A204.1 (cell line): ENCODE data around the gene COLQ.
"Not testable (repeated sequence)": the region's sequence is repeated elsewhere in the genome, so short reads cannot be mapped to it uniquely, and the experiment has no call there.

Source experiments
- FAIRE-seq: peaks from 2 replicates; lab custom pipeline; 2012; peaks lifted over from hg19 to GRCh38; lab: Jason Lieb, UNC

COLQ gene

GRCh38 chr3:15490158-15490557 is 31.3 kb downstream of the COLQ start:
- no peak for FAIRE-seq

DNA sequence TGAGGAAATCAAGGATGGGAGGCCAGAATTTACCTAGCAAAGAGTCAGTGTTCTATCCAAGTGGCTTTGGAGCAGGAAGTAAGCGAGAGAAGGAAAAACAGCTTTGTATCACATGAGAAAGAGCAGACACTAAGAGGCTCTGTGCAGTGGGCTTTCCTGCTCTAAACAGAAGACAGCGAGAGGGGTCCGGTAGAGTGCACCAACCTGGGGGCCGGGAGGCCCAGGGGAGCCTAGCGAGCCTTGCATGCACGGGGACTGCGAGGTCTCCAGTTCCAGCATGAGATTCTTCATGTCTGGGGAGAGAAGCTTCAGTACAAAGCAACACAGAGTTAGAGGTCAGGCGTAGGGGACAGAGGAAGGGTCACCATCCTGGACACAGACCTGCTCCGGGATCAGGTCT is 33.5 kb downstream of the COLQ start:
- FAIRE-seq, result no peak

DNA sequence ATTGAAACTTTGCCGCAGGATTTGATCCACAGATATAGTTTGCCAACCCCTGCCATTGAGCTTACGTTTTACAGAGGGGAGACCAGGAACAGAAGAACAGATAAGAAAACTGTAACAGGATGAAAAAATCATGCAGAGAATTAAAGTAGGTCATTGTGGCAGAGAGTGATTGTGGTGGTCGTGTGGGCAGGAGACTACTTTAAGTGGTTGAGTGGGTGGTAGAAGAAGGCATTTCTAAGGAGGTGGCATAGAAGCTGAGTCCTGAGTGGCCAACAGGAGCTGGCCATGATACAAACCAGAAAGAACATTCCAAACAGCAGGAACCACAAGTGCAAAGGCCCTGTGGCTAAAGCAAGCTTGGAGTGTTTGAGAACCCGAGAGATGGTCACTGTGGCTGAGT is 34.5 kb downstream of the COLQ start:
- no peak for FAIRE-seq

GRCh38 chr3:15486020-15486419 is 35.5 kb downstream of the COLQ start:
- no peak for FAIRE-seq

GRCh38 chr3:15484551-15484950 is 37.0 kb downstream of the COLQ start:
- FAIRE-seq, result not testable (repeated sequence)

DNA sequence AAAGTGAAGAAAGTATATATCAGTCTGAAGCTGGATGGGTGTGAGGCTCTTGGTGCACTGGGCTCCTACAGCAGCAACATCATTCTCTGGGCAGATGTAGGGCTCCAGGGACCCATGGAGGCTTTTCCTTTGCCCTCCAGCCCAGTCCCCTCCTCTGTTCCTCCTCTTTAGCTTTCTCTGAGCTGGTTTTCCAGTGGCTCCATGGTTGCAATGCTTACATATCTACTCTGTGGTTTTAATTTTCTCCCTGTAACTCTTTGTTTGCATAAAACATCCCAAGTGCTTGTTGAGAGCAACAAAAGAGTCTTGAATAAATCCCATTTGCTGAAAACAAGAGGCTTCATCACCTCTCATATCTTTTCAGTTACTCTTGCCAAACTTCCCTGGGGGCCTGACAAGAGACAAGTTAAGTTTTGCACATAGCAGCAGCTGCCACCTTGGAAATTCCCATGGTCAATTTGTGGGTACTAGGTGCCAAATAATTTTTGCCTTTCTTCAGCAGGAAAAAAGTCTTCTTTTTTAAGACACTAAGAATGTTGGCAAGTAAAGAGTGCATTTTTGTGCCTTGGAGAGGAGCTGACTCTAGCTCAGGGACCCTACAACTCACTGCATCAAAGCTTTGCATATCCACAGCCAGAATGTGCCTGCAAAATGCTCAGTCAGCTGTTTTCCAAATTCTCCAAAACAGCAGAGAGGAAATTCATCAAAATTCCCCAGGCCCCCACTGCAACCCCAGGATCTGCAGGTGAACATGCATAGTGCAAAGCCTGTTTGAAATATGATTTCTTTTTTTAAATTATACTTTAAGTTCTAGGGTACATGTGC is 41.9 kb downstream of the COLQ start:
- FAIRE-seq, result no peak

- FAIRE-seq, result no peak
Measured at GRCh38 chr3:15478640-15478979, 42.9 kb downstream of the COLQ start.

DNA sequence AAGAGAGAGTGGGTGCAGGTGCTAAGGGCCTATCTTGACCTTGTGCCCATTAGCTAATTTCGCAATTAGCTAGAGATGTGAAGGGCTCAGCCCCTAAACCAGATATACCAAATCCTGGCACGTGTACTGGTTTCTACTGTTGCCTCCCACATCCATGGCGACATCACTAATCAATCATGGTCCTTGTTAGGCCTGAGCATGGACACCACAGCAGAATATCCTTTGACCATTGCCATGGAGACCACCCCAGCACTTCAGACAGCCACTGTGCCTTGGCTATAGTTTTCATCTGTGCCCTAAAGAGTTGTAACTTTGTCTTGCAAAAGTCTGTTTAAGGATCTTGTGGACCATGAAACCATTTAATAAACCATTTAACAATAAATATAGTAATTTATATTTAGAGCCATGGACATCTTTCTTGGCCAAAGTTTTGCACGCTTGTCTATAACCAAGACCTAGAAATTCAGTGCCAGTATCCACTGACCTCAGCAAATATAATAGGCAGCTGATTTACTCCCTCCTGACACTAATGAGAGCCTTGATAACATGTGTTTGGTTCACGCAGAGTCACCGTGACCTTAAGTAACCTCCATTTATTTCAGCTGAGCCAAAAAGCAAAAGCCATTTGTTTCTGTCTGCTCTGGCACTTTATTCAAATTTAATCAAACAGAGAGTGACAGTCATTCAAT is 43.4 kb downstream of the COLQ start:
- no peak for FAIRE-seq

DNA sequence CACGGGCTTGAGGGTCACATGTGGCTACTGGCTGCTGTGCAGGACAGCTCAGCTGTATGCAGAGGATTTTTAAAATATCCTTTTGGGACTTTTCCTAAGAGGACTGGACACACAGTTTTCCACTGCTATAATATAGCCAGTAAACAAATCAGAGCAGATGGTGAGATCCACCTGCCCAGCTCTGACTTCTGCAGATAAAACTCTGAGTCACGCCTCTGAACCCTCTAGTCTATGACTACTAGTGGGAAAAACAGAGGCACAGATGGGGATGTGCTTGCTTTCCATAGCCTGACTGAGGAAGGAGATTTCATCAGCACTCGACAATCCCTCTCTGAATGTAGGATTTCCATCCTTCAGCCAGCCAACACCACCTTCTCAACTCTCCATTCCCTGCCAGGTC is 45.1 kb downstream of the COLQ start:
- FAIRE-seq, result no peak

GRCh38 chr3:15475161-15475560 is 46.3 kb downstream of the COLQ start:
- FAIRE-seq, result no peak

GRCh38 chr3:15471861-15472260 is 49.6 kb downstream of the COLQ start:
- FAIRE-seq, result no peak

DNA sequence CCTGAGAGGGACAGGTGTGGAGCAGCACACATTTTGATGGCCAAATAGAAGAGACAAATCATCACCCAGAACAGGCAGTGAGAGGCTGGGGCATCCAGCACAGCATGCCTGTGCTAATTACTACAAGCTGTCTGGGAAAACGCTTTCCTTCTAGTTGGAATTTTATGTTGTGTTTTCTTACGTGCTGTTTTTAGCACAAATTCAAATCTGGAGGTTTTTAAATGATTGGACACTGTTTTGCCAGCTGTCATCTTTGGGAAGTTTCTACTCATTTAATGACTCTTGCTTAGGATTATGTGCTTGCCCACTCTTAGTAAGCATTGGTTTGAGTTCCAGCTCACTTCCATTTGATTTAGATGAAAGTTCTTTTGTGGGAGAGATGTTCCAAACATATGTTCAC is 50.7 kb downstream of the COLQ start:
- FAIRE-seq, result no peak

GRCh38 chr3:15470261-15470660 is 51.2 kb downstream of the COLQ start:
- no peak for FAIRE-seq

DNA sequence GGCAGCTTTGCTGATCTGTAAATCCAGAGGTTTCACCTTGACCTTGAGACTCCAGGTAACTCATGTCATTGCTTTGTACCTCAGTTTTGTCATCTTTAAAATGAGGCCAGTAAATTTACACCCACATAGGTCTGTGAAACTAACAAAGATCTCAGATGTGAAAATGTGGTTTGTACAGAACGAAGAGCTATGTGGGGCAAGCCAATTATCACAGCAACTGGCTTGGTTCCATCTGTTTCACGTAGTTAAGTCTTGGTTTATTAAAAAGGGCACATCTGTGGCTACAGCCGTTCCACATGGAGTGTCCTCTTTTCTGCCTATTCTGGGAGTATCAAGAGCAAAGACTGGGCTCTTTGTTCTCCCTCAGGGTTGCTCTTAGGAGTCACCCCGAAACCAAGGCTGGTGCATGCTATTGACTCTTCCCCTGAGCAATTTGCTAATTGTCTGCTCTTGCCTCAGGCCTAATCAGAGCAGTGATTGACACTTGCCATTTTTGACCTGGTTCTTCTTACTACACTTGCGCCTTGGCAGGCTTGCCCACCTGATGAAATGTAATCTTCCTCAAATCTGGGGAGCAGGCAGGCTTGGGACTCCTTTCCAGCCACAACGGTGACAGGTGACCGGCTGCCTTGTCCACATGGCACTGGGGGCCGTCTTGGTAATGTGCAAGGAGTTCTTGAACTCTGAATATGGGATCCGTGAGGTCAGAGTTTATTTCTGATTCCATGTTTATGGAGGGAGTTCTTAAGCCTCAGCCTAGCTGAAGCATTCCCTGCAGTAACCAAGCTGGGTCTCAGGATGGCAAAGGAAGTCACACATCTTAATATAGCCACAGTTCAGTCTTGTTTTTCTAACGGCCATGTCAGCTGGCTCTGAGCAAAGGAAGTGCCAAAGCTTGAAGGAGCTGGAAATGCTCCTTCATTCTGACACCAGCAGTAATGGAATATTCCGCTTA is 54.0 kb downstream of the COLQ start:
- FAIRE-seq, result no peak

DNA sequence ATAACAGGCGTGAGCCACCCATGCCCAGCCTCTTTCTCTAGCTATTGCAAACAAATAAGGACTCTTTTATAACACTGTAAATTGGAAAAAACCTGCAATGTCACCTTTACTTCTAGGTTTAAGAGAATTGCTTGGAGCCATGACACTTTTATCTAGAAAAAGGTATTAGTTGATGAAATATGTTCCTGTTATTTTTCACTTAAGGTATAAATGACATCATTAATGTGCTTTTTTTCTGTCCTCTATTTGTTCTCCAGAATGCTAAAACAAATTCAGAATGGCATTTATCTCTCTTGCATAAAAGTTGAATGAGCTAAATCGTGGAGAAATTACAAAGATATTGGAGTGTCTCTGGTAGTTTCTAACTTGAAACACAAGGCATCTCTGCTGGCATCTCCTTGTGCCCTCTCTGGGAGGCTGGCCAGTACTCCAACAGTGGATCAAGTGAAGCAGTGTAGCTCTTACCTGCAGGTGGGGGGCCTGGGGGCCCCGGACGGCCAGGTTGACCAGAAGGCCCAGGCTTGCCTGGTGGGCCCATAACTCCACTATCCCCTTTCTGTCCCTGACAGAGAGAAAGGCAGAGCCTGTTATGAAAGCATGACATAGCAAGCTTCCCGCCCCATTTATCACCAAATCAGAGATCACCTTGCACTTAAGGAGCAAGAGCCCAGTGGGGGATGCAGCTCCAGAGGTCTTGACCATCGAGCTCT is 55.5 kb downstream of the COLQ start:
- no peak for FAIRE-seq

DNA sequence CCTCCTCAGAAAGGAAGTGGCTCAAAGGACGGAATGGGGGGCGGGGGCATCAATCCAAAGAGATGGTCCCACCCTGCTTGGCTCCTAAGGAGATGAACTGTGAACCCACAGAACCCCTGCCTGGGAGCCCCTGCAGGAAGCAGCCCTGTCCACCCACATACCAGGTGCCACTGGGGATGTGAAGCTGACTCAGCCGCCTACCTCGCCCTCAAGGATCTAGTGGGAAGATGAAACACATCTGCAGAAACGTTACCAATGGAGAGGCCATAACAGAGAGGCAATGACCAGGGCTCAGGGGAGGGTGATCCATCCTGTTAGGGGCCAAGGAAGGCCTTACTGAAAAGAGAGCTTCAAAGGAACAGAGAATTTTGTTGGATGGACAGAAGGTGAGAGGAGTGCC is 59.1 kb downstream of the COLQ start:
- no peak for FAIRE-seq

DNA sequence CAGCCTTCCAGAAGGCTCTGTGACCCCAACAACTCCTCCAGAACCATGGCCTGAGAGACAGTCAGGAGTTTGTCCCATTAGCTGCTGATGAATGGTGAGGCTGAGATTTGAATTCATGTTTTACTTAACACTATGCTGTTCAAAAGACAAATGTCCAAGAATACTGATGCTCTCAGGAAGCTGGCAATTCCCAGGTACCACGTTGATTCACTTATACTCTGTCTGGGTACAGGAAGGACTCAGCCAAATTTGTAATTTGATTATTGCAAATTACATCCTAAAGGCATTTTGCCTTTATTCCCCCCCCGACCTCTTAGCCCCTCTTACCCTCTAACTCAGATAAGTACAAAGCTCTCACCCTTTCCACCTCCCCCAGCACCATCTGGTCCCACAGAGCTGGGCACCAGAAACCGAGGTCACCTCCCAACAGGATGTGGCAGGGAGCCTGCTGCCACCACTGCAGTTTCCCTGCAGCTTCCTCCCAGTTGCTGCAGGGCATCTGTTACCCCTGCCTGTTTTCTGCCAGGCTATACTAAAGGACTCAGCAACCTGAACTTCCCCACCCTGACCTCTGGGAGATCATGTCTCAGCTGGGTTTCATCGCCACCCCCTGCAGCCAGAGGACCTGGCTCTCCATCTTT is 60.5 kb downstream of the COLQ start:
- FAIRE-seq, result no peak

DNA sequence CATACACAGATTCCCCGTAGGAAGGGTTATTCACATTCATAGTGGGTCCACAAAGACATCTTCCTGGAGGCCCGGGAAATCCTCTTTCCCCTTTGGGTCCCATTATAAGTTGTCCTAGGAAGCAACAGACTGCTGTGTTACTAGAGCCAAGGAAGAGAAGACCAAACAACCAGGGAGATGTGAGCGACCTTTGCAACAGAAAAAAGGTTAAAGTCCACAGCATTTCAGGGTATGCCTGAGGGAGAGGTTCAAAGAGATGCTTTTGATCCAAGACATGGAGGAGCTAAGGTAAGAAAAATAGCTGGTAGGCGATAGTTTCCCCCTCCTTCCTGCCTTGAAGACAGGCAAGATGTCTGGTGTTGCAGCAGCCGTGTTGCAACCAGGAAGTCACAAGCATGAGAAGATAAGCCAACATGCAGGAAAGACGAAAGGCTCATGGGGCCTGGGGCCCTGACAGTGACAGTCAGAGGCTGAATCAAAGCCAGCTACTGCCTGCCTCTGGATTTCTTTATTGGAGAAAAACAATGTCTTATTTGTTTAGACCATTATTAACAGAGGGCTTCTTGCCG is 63.2 kb downstream of the COLQ start:
- FAIRE-seq, result no peak

GRCh38 chr3:15456915-15457314 is 64.6 kb downstream of the COLQ start:
- FAIRE-seq, result not testable (repeated sequence)

- no peak for FAIRE-seq
Measured at GRCh38 chr3:15456321-15456720, 65.2 kb downstream of the COLQ start.

GRCh38 chr3:15455756-15456155 is 65.8 kb downstream of the COLQ start:
- FAIRE-seq, result no peak
